Neutrophil (primary cell): ENCODE data around the gene ALDH6A1.

Experiments used
- H3K27ac ChIP-seq: fragments of 200-600 bp; sonication (generic); 2 replicates; pipeline ENCODE4 v1.5.1; 2016; ENCODE audit warnings: mild to moderate bottlenecking, moderate library complexity
- H3K27me3 ChIP-seq: fragments of 200-600 bp; sonication (generic); 2 replicates; pipeline ENCODE4 v1.6.0; 2016; ENCODE audit warnings: mild to moderate bottlenecking
- H3K36me3 ChIP-seq: fragments of 200-600 bp; sonication (generic); 2 replicates; pipeline ENCODE4 v1.5.1; 2017
- H3K4me1 ChIP-seq, 2 experiments: fragments of 200-600 bp in 1 of 2; sonication (generic) in 1 of 2; 1 replicate in 1 of 2; 2 replicates in 1 of 2; pipeline versions ENCODE4 v1.5.1 to v1.6.1; 2013 to 2016; ENCODE audit warnings: low read depth in 1 of 2, low read length in 1 of 2, mild to moderate bottlenecking in 1 of 2, moderate library complexity in 1 of 2; ENCODE audit not compliant: control insufficient read depth in 1 of 2, insufficient read depth in 1 of 2
- H3K4me3 ChIP-seq, 2 experiments: fragments of 200-600 bp in 1 of 2; sonication (generic) in 1 of 2; 1 replicate in 1 of 2; 2 replicates in 1 of 2; pipeline ENCODE4 v1.5.1; 2013 to 2016; ENCODE audit warnings: low read depth in 1 of 2, low read length in 1 of 2, mild to moderate bottlenecking in 1 of 2, moderate library complexity in 1 of 2
- H3K9me3 ChIP-seq: fragments of 200-600 bp; sonication (generic); 2 replicates; pipeline ENCODE4 v1.5.1; 2016
- TF ChIP-seq, protein P1 (sequence below): fragments of 200-600 bp; sonication (generic); IDR thresholded peaks from 2 replicates; pipeline ENCODE4 v1.5.1; 2016; ENCODE audit warnings: antibody characterized with exemption

ALDH6A1 gene

DNA sequence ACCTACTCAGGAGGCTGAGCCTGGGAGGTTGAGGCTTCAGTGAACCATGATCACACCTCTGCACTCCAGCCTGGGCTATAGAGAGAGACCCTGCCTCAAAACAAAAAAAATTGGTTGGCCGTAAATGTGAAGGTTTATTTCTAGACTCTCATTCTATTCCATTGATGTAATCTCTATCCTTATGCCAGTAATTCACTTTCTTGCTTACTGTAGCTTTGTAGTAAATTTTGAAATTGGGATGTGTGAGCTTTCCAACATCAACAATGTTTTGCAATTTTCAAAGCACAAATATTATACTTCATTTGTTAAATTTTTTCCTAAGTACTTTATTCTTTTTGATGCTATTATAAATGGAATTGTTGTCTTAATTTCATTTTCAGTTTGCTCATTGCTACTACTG lies 25.1 kb upstream of the ALDH6A1 start:
- no peaks in the 10 kb centered on the region for H3K4me1 ChIP-seq

DNA sequence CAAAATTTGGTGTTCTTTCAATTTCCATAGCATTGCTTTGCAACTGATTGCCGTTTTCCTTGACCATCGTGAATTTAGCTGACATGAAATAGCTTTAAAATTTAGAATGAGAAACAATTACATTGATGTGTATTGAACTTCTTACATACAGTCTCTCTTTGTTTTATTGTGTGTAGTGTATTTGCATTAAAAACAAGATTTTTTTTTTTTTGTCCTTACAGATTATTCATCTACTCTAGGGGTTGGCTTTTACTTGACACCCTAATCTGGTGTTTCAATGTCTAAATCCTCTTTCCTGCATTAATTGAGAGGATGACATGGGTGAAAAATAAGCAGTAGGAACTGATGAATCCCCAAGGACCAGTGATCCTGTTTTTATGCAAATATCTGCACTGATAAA lies 21.1 kb upstream of the ALDH6A1 start:
- Histone ChIP-seq H3K4me1 (no peaks in the 10 kb centered on the region), H3K27me3 (no peaks in the 10 kb centered on the region), H3K36me3 (peaks cover 29% of the 10 kb centered on the region), H3K27ac (no peak overlapping the region), H3K9me3 (no peaks in the 10 kb centered on the region), H3K4me3 (no peak overlapping the region)
- TF ChIP-seq, protein P1, sequence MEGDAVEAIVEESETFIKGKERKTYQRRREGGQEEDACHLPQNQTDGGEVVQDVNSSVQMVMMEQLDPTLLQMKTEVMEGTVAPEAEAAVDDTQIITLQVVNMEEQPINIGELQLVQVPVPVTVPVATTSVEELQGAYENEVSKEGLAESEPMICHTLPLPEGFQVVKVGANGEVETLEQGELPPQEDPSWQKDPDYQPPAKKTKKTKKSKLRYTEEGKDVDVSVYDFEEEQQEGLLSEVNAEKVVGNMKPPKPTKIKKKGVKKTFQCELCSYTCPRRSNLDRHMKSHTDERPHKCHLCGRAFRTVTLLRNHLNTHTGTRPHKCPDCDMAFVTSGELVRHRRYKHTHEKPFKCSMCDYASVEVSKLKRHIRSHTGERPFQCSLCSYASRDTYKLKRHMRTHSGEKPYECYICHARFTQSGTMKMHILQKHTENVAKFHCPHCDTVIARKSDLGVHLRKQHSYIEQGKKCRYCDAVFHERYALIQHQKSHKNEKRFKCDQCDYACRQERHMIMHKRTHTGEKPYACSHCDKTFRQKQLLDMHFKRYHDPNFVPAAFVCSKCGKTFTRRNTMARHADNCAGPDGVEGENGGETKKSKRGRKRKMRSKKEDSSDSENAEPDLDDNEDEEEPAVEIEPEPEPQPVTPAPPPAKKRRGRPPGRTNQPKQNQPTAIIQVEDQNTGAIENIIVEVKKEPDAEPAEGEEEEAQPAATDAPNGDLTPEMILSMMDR: no peak

More for the DNA sequence above, 25.1 kb upstream of the ALDH6A1 start:
- no peak overlapping the region for H3K4me3 ChIP-seq
- peaks cover 15% of the 10 kb centered on the region for H3K36me3 ChIP-seq
- no peaks in the 10 kb centered on the region for H3K9me3 ChIP-seq
- no peaks in the 10 kb centered on the region for H3K27me3 ChIP-seq
- TF ChIP-seq, protein P1: no peak
- no peak overlapping the region for H3K27ac ChIP-seq

DNA sequence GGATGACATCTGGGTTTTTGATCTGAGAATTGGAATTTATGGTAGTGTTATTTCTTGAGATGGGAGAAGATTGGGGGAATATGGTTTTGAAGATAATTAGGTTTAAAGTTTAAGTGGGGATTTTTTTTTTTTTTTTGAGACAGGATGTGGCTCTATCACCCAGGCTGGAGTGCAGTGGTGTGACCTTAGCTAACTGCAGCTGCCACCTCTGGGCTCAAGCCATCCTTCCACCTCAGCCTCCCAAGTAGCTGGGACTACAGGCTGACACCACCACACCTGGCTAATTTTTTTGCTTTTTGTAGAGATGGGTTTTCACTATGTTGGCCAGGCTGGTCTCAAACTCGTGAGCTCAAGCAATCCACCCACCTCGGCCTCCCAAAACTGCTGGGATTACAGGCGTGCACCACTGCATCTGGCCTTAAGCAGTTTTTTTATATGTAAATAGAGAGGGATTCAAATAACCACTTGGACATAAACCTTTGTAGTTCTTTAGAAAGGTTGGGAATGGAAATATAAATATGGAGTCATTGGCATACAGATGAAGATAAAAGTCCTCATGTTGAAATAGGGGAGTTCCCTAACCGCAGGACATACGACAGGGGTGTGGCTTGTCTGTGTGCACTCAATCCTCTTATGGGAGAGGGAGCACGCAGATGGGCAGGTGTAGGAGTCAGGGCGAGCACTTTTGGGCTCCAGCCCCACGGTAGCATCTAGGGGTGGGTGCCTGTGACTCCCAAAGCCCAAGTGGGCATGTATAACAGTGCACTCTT lies 5.2 kb upstream of the ALDH6A1 start:
- no peak overlapping the region for H3K27ac ChIP-seq
- H3K27me3 ChIP-seq: no peaks in the 10 kb centered on the region
- no peaks in the 10 kb centered on the region for H3K36me3 ChIP-seq
- H3K9me3 ChIP-seq: no peaks in the 10 kb centered on the region
- H3K4me1 ChIP-seq: peaks cover 9 to 11% of the 10 kb centered on the region in 2 experiments
- TF ChIP-seq, protein P1: no peak
- H3K4me3 ChIP-seq: no peak overlapping the region

DNA sequence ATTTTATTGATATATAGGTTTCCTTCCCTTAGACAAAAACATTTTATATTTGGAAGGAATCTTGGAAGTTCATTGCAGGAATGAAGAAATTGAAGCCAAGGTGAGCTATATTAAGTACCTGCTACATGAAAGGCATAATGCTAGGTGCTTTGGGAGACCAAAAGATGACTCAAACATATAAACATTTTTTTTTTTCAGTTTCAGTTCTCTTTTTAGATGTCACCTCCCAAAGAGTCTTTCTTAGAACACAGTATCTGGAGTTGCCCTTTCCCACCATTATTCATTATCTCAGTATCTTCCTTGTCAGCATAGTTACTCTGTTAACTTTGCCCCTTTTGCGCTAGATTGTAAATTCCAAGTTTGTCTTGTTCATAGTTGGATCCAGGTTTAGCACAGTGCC lies 1.6 kb upstream of the ALDH6A1 start:
- Histone ChIP-seq H3K4me1 (peaks cover 17 to 20% of the 10 kb centered on the region in 2 experiments), H3K4me3 (peak overlapping the region in 1 of 2 experiments; percentile 76), H3K27ac (no peak overlapping the region), H3K36me3 (no peaks in the 10 kb centered on the region), H3K9me3 (no peaks in the 10 kb centered on the region), H3K27me3 (no peaks in the 10 kb centered on the region)
- TF ChIP-seq, protein P1: no peak

DNA sequence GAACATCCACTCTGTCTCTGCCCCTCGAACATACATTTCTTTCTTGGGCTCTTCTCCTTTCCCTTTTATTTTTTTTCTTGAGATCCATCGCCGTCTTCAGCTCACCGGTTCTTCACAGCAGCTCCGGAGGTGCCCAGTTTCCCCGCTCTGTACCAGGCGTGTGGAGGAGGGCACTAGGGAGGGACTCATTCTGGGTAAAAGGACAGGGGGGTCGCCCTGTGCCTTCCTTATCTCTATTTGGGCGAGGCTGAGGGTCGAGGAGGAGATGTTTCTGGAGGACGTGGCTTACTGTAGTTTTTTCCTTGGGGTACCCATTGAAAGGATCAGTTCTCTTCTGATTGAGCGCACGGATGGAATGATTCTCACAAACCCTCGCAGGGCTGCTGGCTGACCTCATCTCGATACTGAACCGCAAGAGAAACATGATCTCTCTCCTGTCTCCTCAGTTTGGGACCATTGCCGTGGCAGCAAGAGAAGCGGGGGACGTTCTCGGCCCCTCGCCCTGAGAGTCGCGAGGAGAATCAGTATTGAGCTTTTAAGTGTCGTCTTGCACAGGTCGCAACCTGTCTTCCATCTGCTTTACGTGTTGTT lies 889 bp upstream of the ALDH6A1 start:
- H3K9me3 ChIP-seq: no peaks in the 10 kb centered on the region
- H3K27me3 ChIP-seq: no peaks in the 10 kb centered on the region
- no peaks in the 10 kb centered on the region for H3K36me3 ChIP-seq
- peak overlapping the region; percentile 74 for H3K27ac ChIP-seq
- H3K4me1 ChIP-seq: peaks cover 17 to 20% of the 10 kb centered on the region in 2 experiments
- TF ChIP-seq, protein P1: no peak
- peak overlapping the region; percentile 75 to 76 for H3K4me3 ChIP-seq
